Measurements from ENCODE around the gene MCM9. TPM values are rescaled to one million over a fixed set of nuclear protein-coding genes. Genes with fewer than 3 reads are reported as not detected.

The MCM9 gene
- total RNA-seq, 4 donors from 2014 or later: 26.7 to 47.2 (median 35.8) TPM

DNA sequence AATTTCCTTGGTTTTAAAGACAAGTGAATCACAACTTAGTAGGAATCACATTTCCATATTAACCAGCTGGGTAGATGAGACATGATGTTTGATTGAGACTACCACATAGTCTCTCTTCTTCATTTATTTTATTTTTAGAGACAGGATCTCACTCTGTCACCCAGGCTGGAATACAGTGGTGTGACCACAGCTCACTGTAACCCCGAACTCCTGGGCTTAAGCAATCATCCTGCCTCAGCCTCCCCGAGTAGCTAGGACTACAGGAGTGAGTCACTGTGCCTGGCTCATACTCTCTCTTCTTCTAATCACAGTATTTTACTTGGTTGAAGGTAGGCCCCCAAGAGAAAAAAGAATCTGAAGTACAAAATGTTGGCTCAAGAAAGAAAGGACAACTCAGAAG is 121.2 kb downstream of the MCM9 start:
- intact Hi-C loops (cut with DNase I): no loop called here
- Histone ChIP-seq H3K4me3 (replicated peaks in 1 of 3) (no peak overlapping the region), H3K4me1 (no peaks in the 10 kb centered on the region), H3K36me3 (peaks cover 5 to 8% of the 10 kb centered on the region in 2 donors), H3K9me3 (no peaks in the 10 kb centered on the region), H3K27ac (no peak overlapping the region), H3K27me3 (no peaks in the 10 kb centered on the region)
- TF ChIP-seq, protein P1, sequence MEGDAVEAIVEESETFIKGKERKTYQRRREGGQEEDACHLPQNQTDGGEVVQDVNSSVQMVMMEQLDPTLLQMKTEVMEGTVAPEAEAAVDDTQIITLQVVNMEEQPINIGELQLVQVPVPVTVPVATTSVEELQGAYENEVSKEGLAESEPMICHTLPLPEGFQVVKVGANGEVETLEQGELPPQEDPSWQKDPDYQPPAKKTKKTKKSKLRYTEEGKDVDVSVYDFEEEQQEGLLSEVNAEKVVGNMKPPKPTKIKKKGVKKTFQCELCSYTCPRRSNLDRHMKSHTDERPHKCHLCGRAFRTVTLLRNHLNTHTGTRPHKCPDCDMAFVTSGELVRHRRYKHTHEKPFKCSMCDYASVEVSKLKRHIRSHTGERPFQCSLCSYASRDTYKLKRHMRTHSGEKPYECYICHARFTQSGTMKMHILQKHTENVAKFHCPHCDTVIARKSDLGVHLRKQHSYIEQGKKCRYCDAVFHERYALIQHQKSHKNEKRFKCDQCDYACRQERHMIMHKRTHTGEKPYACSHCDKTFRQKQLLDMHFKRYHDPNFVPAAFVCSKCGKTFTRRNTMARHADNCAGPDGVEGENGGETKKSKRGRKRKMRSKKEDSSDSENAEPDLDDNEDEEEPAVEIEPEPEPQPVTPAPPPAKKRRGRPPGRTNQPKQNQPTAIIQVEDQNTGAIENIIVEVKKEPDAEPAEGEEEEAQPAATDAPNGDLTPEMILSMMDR (IDR thresholded peaks at IDR 0.05): no peak
- no peak for TF ChIP-seq POLR2A (IDR thresholded peaks at IDR 0.05)
- DNase-seq: no peak
- 84 to 88% methylated on average over 2 of the region's 2 CpGs for WGBS, 2 donors

DNA sequence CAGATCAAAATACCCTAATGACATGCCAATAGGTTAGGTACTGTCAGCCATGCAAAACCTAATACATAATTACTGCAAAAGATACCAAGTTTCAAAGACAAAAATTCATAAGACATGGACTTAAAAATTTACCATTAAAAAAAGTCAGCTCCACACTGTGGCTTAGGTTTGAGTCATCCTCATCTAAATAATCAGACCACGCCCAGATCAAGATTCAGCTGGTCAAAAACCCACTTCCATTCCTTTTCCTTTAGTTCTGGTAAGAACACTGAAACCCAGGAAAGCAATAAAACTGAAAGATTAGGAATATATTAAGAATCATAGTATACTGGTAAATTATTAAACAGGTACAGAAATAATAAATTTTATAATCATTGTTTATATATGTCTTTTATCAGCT is 122.0 kb downstream of the MCM9 start:
- intact Hi-C loops (cut with DNase I): no loop called here
- Histone ChIP-seq H3K4me3 (replicated peaks in 1 of 3) (no peak overlapping the region), H3K27ac (no peak overlapping the region), H3K9me3 (no peaks in the 10 kb centered on the region), H3K4me1 (no peaks in the 10 kb centered on the region), H3K36me3 (peaks cover 5 to 8% of the 10 kb centered on the region in 2 donors), H3K27me3 (no peaks in the 10 kb centered on the region)
- no peak for DNase-seq
- TF ChIP-seq POLR2A (IDR thresholded peaks at IDR 0.05): no peak
- TF ChIP-seq, protein P1 (IDR thresholded peaks at IDR 0.05): no peak
- WGBS, 2 donors: 89 to 96% methylated on average over 1 of the region's 1 CpG

DNA sequence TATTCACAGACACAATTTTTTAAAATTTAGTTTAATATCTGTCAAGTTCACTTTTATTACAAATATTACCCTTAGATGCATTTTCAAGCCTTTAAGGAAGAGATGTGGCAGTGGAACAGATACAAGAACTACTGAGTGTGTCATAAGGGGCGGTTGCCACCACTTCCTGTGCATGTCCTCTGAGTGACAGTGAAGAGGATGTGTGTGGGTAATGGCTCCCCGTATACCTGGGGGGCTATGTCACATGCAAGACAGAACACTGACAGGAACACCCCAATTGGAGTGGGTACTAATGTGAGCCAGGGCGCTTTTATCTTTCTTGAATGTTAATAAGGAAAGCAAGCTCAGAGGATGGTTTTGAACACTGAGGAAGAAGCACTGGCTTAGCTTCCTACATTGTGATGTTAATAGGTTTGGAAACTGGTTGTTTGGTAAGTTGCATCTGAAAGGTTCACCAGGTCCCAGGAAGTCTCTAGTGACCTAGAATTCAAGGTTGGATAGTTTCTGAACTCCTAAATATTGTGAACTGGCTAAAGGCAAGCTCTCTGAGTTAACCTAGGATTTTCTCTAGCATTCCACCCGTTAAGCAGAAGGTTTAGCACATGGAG is 124.4 kb downstream of the MCM9 start:
- no peak overlapping the region for H3K27ac ChIP-seq
- peak in 1 of 2 donors; percentile 21 for DNase-seq
- H3K4me3 ChIP-seq (replicated peaks in 1 of 3): no peak overlapping the region
- no peak for TF ChIP-seq POLR2A (IDR thresholded peaks at IDR 0.05)
- no peaks in the 10 kb centered on the region for H3K9me3 ChIP-seq
- WGBS, 2 donors: 86 to 88% methylated on average over 4 of the region's 4 CpGs
- intact Hi-C loops (cut with DNase I): no loop called here
- H3K27me3 ChIP-seq: no peaks in the 10 kb centered on the region
- H3K4me1 ChIP-seq: no peaks in the 10 kb centered on the region
- H3K36me3 ChIP-seq: peaks cover 3 to 5% of the 10 kb centered on the region in 2 donors

DNA sequence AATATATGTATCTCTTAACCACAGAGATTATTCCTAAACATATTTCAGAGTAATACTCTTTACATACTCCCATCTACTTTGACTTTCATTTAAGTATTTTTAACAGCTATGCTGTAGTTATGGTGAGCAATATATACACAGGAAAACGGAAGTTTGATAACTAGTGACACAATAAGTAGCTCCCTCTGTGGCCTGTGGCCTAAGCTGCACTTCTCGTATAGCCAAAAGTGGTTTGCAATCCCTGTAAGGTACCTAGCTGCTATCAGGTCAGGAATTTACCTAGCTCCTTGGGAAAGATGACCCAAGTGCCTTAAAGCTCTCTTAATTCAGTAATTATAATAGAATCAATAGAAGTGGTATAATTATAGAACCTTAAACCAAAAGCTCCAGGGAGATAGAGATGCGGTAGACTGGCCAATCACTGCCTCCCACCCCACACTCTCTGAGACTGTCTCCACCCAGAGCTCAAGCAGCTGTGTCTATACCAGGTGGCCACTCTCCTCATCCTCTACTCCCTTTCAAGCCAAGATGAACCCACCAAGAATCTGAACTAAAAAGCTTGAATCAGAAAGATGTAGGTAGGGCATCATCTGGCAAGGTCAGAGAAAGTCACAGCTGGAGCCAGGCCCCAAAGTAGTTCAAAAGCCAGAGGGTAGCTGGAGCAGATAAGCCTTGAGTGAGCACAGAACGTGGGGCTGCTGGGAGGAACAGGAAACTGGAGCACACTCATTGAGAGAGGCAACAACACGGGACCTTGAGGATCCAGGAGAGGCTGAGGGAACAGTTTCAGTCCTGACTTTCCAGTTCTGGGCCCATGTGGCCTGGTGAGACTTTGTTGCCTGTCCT is 125.9 kb downstream of the MCM9 start:
- Histone ChIP-seq H3K36me3 (no peaks in the 10 kb centered on the region), H3K9me3 (no peaks in the 10 kb centered on the region), H3K27me3 (no peaks in the 10 kb centered on the region), H3K27ac (no peak overlapping the region), H3K4me3 (replicated peaks in 1 of 3) (no peak overlapping the region), H3K4me1 (no peaks in the 10 kb centered on the region)
- 82 to 88% methylated on average over 5 of the region's 5 CpGs for WGBS, 2 donors
- no peak for DNase-seq
- TF ChIP-seq, protein P1 (IDR thresholded peaks at IDR 0.05): no peak
- TF ChIP-seq POLR2A (IDR thresholded peaks at IDR 0.05): no peak
- intact Hi-C loops (cut with DNase I): loop anchor here (10.0 kb wide), 1 partner anchor 524 kb away; no protein-coding TSS in a partner anchor

DNA sequence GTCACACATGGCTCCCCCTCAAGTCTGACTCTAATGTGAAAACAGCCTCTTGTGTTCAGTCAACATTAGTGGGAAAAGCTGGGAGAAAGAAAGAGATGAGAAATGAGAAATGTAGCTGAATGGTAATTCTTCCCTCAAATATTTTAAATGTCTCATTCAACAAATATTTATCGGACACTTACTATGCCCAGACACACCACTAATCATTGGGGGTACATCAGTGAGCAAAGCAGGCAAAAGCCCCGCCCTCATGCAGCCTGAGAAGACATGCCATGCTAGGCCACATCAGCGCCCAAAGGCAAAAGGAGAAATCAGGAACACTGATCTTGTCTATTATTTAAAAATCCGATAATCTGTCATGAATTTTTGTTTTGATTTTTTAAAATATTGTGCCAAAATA is 130.9 kb downstream of the MCM9 start:
- DNase-seq: no peak
- no peak overlapping the region for H3K27ac ChIP-seq
- intact Hi-C loops (cut with DNase I): loop anchor here (10.0 kb wide), 1 partner anchor 519 kb away; no protein-coding TSS in a partner anchor
- H3K4me3 ChIP-seq (replicated peaks in 1 of 3): no peak overlapping the region
- no peaks in the 10 kb centered on the region for H3K27me3 ChIP-seq
- no peaks in the 10 kb centered on the region for H3K36me3 ChIP-seq
- peaks cover 0 to 4% of the 10 kb centered on the region in 2 donors for H3K4me1 ChIP-seq
- H3K9me3 ChIP-seq: no peaks in the 10 kb centered on the region
- TF ChIP-seq, protein P1 (IDR thresholded peaks at IDR 0.05): no peak
- TF ChIP-seq POLR2A (IDR thresholded peaks at IDR 0.05): no peak
- 97 to 98% methylated on average over 4 of the region's 4 CpGs for WGBS, 2 donors
